ENCODE measurements around the gene DLGAP1.
"Not testable (repeated sequence)": the region's sequence is repeated elsewhere in the genome, so short reads cannot be mapped to it uniquely, and the experiment has no call there.

- TF ChIP-seq POLR2AphosphoS5 (IDR thresholded peaks at IDR 0.05); POLR2A (IDR thresholded peaks at IDR 0.05); CTCF (IDR thresholded peaks at IDR 0.05 in 8 of 11, conservative IDR thresholded peaks at IDR 0.05 in 3 of 11): not testable (repeated sequence)
Measured at GRCh38 chr18:3650521-3651042, 804.5 kb downstream of the DLGAP1 start.

Data from spleen (tissue), 7 donors.